HG03442 (cell line): Measurements from ENCODE around the gene PARD3.
"Not testable (repeated sequence)": the region's sequence is repeated elsewhere in the genome, so short reads cannot be mapped to it uniquely, and the experiment has no call there.

ENCODE experiments used
- ATAC-seq: cut with Tn5 transposase; IDR thresholded peaks from one replicate; pipeline ENCODE4 v1.9.1; 2021; ENCODE audit warnings: mild to moderate bottlenecking, moderate library complexity; ENCODE audit not compliant: unreplicated experiment

Gene PARD3

GRCh38 chr10:34719328-34719727 is 95.8 kb downstream of the PARD3 start:
- no peak for ATAC-seq

DNA sequence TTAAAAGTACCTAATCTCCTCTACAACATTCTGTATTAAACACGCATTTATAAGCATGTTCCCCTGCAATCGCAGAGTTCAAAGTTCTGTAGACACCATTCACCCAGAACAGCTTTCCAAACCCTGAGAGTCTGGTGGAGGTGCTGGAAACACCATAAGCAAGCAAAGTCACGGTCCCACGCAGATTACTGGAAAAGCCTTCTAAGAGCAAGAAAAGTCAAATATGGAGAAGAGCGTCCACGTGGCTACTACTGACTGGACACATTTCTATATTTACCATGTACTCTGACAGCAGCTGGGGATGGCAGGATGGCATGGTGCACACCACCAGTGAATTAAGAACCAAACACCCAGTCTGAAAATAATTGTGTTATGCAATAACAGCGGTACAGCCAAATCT is 97.7 kb downstream of the PARD3 start:
- no peak for ATAC-seq

- ATAC-seq, result peak; percentile 47
These were observed 98.1 kb downstream of the PARD3 start for GRCh38 chr10:34716958-34717357.

DNA sequence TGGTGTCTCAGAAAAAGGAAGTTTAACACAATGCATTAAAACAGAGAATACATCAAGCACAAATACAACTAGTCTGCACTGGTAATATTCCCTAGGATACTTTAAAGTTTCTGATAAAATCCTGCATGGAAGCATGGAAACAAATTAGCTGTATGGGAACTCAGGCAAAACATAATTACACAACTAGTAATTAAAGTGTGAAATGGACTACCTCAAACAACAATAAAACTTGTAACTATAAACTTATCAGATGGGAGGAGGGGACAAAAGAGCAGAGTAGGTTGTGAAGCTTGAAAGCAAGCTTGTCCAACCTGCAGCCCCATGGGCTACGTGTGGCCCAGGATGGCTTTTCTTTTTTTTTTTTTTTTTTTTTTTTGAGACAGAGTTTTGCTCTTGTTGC is 98.9 kb downstream of the PARD3 start:
- no peak for ATAC-seq

- no peak for ATAC-seq
These were observed 99.4 kb downstream of the PARD3 start for GRCh38 chr10:34715511-34716187.

- ATAC-seq, result no peak
These were observed 101.2 kb downstream of the PARD3 start for GRCh38 chr10:34713875-34714274.

DNA sequence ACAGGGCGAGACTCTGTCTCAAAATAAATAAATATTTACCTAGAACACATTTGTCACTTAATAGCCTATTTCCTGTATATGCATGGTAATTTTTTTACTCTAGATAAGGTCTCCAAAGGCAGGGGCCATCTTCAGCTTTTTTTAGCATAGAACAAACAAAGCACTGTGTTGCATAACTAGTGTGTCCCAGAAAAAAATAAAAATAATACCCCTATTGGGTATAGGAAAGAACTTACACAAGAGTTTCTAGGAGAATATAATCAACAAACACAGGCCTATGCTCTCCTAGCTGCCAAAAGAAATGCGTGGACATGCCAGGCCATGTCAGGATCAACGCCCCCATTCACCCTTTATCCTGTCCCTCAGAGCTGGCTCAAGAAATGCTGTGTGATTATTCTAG is 103.6 kb downstream of the PARD3 start:
- no peak for ATAC-seq

GRCh38 chr10:34710391-34710751 is 104.7 kb downstream of the PARD3 start:
- ATAC-seq, result no peak

DNA sequence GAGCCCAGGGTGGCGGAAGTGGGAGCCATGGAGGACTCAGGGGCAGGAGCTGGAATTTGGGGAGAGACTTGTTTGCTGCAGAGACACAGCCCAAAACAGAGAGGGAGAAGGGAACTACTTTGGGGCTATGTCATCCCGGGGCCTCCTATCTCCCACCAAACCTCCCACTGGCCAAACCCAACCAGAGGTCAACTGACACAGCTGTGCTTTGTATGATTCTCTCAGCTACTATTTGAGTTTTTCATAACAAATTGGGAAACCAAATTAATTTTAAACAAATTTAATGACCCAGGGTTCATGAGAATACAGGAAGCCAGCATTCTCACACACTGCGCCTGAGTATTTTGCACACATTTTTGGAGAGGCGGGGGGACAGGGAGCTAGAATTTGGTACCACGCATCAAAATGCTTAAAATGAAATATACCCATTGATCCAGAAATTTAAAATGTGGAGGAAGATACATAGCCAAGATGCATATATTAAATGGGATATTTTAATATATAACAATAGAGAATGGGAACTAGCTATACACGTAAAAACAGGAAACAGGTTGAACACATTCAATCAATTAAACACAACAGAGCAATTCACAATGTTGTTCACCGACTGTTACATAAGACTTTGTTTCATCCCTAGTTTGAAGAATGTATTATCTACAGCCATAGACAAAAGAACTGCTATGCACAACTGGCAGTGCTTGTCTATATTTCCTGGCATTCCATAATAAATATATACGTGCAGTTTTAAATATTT is 105.3 kb downstream of the PARD3 start:
- no peak for ATAC-seq

DNA sequence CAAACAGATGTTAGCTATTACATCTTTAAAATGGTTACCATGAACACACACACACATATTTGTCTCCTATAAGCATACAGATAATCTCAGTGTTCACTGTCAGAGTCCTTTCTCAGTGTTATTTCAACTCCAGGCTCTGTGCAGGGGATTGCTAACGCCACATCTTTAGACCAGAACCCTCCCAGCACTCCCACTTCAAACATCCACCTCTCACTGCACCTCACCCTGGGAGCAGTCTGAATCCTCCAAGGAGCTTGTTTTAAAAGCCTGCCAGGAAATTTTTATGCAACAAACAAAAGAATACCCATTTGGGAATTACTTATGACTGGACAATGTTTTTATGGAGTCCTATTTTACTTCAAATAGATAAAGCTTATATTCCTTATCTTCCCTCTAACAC is 107.4 kb downstream of the PARD3 start:
- no peak for ATAC-seq

DNA sequence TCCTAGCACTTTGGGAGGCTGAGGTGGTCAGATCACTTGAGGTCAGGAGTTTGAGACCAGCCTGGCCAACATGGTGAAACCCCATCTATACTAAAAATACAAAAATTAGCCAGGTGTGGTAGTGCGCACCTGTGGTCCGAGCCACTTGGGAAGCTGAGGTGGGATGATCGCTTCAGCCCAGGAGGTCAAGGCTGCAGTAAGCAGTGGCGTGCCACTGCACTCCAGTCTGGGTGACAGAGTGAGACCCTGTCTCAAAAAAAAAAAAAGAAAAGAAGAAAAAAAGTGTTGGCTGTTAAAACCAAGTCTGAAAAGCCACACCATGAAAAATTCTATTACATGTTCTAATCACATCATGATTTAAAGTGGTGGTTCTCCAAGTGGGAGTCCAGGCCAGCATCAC is 108.1 kb downstream of the PARD3 start:
- not testable (repeated sequence) for ATAC-seq

DNA sequence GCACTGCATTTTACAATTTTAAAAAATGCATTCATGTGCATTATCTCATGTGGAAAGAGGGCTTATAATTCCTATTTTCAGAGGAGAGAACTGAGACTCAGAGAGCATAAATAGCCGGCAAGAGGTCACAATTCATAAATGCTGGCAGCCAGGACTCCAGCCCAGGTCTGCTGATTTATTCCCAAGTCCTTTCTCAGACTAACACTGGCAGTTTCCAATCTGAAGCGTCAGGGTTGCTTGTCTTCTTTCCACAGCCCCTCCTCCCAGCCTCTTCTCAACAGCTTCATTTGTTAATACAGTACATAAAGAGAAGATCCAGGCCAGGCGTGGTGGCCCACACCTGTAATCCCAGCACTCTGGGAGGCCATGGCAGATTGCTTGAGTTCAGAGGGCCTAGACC is 108.9 kb downstream of the PARD3 start:
- no peak for ATAC-seq

GRCh38 chr10:34705563-34705962 is 109.5 kb downstream of the PARD3 start:
- ATAC-seq, result no peak

- no peak for ATAC-seq
These were observed 110.4 kb downstream of the PARD3 start for GRCh38 chr10:34704526-34705184.

DNA sequence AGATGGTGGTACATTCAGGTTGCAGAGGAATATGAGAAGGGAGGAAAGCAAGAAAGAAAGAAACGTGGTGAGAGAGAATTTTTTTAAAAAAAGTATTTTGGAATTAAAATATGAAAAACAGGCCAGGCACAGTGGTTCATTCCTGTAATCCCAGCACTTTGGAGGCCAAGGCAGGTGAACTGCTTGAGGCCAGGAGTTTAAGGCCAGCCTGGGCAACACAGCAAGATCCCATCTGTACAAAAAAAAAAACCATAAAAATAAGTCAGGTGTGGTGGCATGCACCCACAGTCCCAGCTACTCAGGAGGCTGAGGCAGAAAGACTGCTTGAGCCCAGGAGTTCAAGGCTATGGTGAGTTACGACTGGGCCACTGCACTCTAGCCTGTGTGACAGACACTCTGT is 112.1 kb downstream of the PARD3 start:
- no peak for ATAC-seq

GRCh38 chr10:34702093-34702937 is 112.8 kb downstream of the PARD3 start:
- ATAC-seq, result no peak

DNA sequence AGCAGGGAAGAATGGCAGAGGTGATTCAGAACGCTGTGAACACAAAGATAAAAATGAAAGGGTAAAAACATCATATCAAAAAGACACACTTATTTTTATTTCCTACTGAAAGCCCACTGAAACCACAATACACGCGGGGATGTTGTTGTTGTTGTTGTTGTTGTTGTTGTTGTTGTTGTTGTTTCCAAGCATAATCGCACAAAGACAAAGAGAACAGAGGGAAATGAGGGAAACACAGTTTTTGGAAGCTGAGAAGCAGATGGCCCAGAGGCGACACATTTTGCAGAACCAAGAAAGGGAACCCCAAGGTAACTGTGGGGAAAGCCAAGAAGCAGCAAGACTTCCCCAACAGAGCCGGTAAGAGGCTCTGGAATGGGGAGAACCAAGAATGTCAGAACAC is 113.9 kb downstream of the PARD3 start:
- ATAC-seq, result no peak

- ATAC-seq, result not testable (repeated sequence)
These were observed 114.3 kb downstream of the PARD3 start for GRCh38 chr10:34700752-34701151.

DNA sequence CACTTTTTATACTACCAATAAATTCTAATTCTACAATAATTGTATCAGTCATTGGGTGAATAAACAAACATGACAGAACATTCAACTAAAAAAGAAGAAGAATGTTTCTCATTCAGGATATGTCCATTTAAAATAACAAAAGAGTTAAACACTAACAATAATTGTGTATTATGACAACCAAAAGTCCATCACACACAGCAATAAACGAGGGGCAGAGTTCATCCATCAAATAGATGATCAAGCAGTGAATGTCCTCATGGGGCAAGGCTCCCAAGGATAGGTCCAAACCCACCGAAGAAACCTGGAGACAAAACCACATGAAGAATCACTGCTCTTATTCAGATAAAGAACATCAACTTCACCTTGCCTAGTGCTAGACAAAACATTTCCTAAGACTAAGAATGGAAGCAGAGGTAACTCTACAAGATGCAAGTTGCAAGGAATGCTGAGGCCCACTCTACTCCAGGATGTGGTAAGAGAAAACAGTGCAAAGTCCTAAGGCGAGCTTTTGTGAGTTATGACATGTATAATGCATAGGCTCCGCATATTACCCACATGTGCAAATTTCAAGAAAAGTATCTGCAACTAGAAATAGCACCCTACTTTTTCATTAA is 115.1 kb downstream of the PARD3 start:
- no peak for ATAC-seq

DNA sequence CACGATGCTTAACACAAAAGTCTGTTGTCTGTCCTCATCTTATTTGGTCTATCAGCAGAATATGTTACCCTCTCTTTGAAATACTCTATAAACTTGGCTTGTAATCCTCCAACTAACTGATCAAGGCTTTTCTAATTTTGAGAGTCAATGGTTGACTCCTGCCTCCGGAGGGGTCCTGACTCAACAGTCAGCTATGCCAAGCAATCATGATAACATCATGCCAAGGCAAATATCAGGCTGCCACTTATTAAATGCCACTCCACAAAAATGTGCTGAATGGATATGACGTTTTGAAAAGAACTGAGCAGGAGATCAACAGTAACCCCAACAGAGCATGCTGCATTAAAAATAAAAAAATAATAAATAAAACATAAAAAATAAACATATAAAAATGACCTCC is 116.1 kb downstream of the PARD3 start:
- no peak for ATAC-seq
